Caco-2 (cell line): ENCODE results near the gene CCDC73. TPM values are rescaled to one million over a fixed set of nuclear protein-coding genes. Genes with fewer than 3 reads are reported as not detected.

Source experiments
- BruUV-seq: library from RNA; stranded (reverse); fragments of 400-500 nt; replicated peaks from 2 replicates; lab custom pipeline; 2021; lab: Mats Ljungman, UMichigan
- CTCF ChIA-PET: fragments of 300-600 bp; sonication (Branson Sonifier 250); formaldehyde crosslinking; loops from one replicate; lab custom pipeline; 2022; ENCODE audit warnings: antibody characterized with exemption; lab: Charles Lee
- POLR2A ChIA-PET: fragments of 300-600 bp; sonication (Branson Sonifier 250); formaldehyde crosslinking; loops from one replicate; lab custom pipeline; 2022; ENCODE audit warnings: antibody characterized with exemption; lab: Charles Lee
- DNase-seq, 2 experiments: peaks; one replicate each; pipeline versions ENCODE4 v3.0.0 to v3.0.0-alpha.2; 2020 to 2022
- H3K27me3 ChIP-seq: replicated peaks from 2 replicates; pipeline ENCODE4 v1.6.0; 2011; ENCODE audit warnings: low read length; ENCODE audit not compliant: control insufficient read depth, insufficient read depth
- H3K36me3 ChIP-seq: 2 replicates; pipeline ENCODE4 v1.5.1; 2011; ENCODE audit warnings: low read length; ENCODE audit not compliant: control insufficient read depth, insufficient read depth
- H3K4me1 ChIP-seq: fragments of 250-450 bp; sonication (Bioruptor Pico); 2 replicates; pipeline ENCODE4 v1.5.1; 2020; ENCODE audit warnings: mild to moderate bottlenecking
- H3K4me3 ChIP-seq: 2 replicates; pipeline ENCODE4 v1.5.1; 2011; ENCODE audit warnings: low read depth, mild to moderate bottlenecking, control low read depth, low read length
- H3K9me3 ChIP-seq: fragments of 250-450 bp; sonication (Bioruptor Pico); 2 replicates; pipeline ENCODE4 v1.5.1; 2020; ENCODE audit warnings: mild to moderate bottlenecking, moderate library complexity
- H3K27ac Mint-ChIP-seq: one replicate; pipeline ENCODE4 v1.8.0; 2022; ENCODE audit warnings: mixed read lengths; ENCODE audit not compliant: unreplicated experiment
- H3K27me3 Mint-ChIP-seq: one replicate; pipeline ENCODE4 v1.8.0; 2022; ENCODE audit warnings: mixed read lengths; ENCODE audit not compliant: insufficient read depth, unreplicated experiment
- H3K36me3 Mint-ChIP-seq: one replicate; pipeline ENCODE4 v1.8.0; 2022; ENCODE audit warnings: mild to moderate bottlenecking, mixed read lengths; ENCODE audit not compliant: insufficient read depth, unreplicated experiment
- H3K4me1 Mint-ChIP-seq: one replicate; pipeline ENCODE4 v1.8.0; 2022; ENCODE audit warnings: low read depth, mixed read lengths; ENCODE audit not compliant: unreplicated experiment
- H3K4me3 Mint-ChIP-seq: one replicate; pipeline ENCODE4 v1.8.0; 2022; ENCODE audit warnings: mild to moderate bottlenecking, moderate library complexity, mixed read lengths; ENCODE audit not compliant: unreplicated experiment
- H3K9me3 Mint-ChIP-seq: one replicate; pipeline ENCODE4 v1.8.0; 2022; ENCODE audit warnings: mixed read lengths; ENCODE audit not compliant: unreplicated experiment
- CTCF ChIP-seq, 2 experiments: fragments of 200-600 bp in 1 of 2; IDR thresholded peaks; 1 replicate in 1 of 2; 2 replicates in 1 of 2; pipeline versions ENCODE4 v1.5.1 to v1.8.0; 2011 to 2022; ENCODE audit warnings: antibody characterized with exemption in 1 of 2, control low read depth in 1 of 2, inconsistent platforms in 1 of 2, low read depth in 1 of 2, low read length in 1 of 2, mild to moderate bottlenecking in 1 of 2, moderate library complexity in 1 of 2; ENCODE audit not compliant: insufficient read depth in 1 of 2, severe bottlenecking in 1 of 2, unreplicated experiment in 1 of 2
- intact Hi-C: fragments of 100-400 bp; cut with micrococcal nuclease; formaldehyde crosslinking; loops from one replicate; pipeline ENCODE4 v1.10.0; 2022; ENCODE audit not compliant: unreplicated experiment
- total RNA-seq: library from RNA; stranded (reverse); gene quantifications from 2 replicates; pipeline ENCODE4 v1.2.3, GENCODE V29; 2022

Gene CCDC73
- total RNA-seq, 1 experiment from 2014 or later, result not detected

- Histone ChIP-seq H3K36me3 (no peaks in the 10 kb centered on the region), H3K27me3 (no peaks in the 10 kb centered on the region), H3K9me3 (no peaks in the 10 kb centered on the region), H3K4me1 (no peaks in the 10 kb centered on the region), H3K4me3 (no peak overlapping the region)
- intact Hi-C loops, result no loop called here
- Mint-ChIP-seq H3K4me3 (no peak overlapping the region), H3K36me3 (no peaks in the 10 kb centered on the region), H3K27ac (no peak overlapping the region), H3K9me3 (no peaks in the 10 kb centered on the region), H3K4me1 (peaks cover 14% of the 10 kb centered on the region), H3K27me3 (no peaks in the 10 kb centered on the region)
- POLR2A ChIA-PET, result no interaction called here
- DNase-seq, result no peak
- CTCF ChIA-PET, result interaction anchor here (0.7 kb wide), 1 partner anchor 11 kb away, joined by 3 read pairs; no protein-coding TSS in a partner anchor
- no peak for TF ChIP-seq CTCF (IDR thresholded peaks at IDR 0.05; ENCODE audit: insufficient read depth in 1 of 2, low read depth in 1 of 2, low read length in 1 of 2, severe bottlenecking in 1 of 2, unreplicated experiment in 1 of 2)
- BruUV-seq, result no TSS peak
Measured at GRCh38 chr11:32567154-32567553, 227.3 kb downstream of the CCDC73 start.

- H3K4me3 ChIP-seq, result no peak overlapping the region
- H3K27me3 ChIP-seq, result no peaks in the 10 kb centered on the region
- Mint-ChIP-seq H3K4me1 (peaks cover 14% of the 10 kb centered on the region), H3K4me3 (no peak overlapping the region), H3K9me3 (no peaks in the 10 kb centered on the region), H3K36me3 (peaks cover 5% of the 10 kb centered on the region), H3K27me3 (no peaks in the 10 kb centered on the region), H3K27ac (no peak overlapping the region)
- no TSS peak for BruUV-seq
- no peaks in the 10 kb centered on the region for H3K36me3 ChIP-seq
- ChIA-PET POLR2A (no interaction called here), CTCF (interaction anchor here (0.7 kb wide), 1 partner anchor 10 kb away, joined by 3 read pairs; no protein-coding TSS in a partner anchor)
- DNase-seq, result no peak
- no peaks in the 10 kb centered on the region for H3K9me3 ChIP-seq
- intact Hi-C loops, result no loop called here
- TF ChIP-seq CTCF (IDR thresholded peaks at IDR 0.05; ENCODE audit: insufficient read depth in 1 of 2, low read depth in 1 of 2, low read length in 1 of 2, severe bottlenecking in 1 of 2, unreplicated experiment in 1 of 2), result no peak
- H3K4me1 ChIP-seq, result no peaks in the 10 kb centered on the region
Measured at GRCh38 chr11:32566517-32566916, 227.9 kb downstream of the CCDC73 start.

- no peak for DNase-seq
- H3K9me3 Mint-ChIP-seq, result no peaks in the 10 kb centered on the region
- no peaks in the 10 kb centered on the region for H3K4me1 ChIP-seq
- no peak overlapping the region for H3K4me3 ChIP-seq
- TF ChIP-seq CTCF (IDR thresholded peaks at IDR 0.05; ENCODE audit: insufficient read depth in 1 of 2, low read depth in 1 of 2, low read length in 1 of 2, severe bottlenecking in 1 of 2, unreplicated experiment in 1 of 2), result no peak
- H3K4me1 Mint-ChIP-seq, result peaks cover 7% of the 10 kb centered on the region
- no peaks in the 10 kb centered on the region for H3K27me3 Mint-ChIP-seq
- POLR2A ChIA-PET, result no interaction called here
- no peak overlapping the region for H3K4me3 Mint-ChIP-seq
- peaks cover 5% of the 10 kb centered on the region for H3K36me3 Mint-ChIP-seq
- no peak overlapping the region for H3K27ac Mint-ChIP-seq
- intact Hi-C loops, result no loop called here
- no peaks in the 10 kb centered on the region for H3K9me3 ChIP-seq
- BruUV-seq, result no TSS peak
- H3K36me3 ChIP-seq, result no peaks in the 10 kb centered on the region
- H3K27me3 ChIP-seq, result no peaks in the 10 kb centered on the region
- CTCF ChIA-PET, result no interaction called here
Measured at GRCh38 chr11:32563600-32563959, 230.9 kb downstream of the CCDC73 start.
